Liver (tissue), 9 donors: Measurements from ENCODE around the gene TERT. TPM values are rescaled to one million over a fixed set of nuclear protein-coding genes. Genes with fewer than 3 reads are reported as not detected.

Source experiments
- DNase-seq: peaks from one replicate; pipeline ENCODE4 v3.0.0-alpha.2; 2017; ENCODE audit warnings: low spot score
- H3K27ac ChIP-seq, 2 donors: one replicate each; pipeline ENCODE4 v1.7.0; 2013; ENCODE audit warnings: inconsistent platforms in 2 of 2, low read length in 2 of 2, control low read depth in 1 of 2, low read depth in 1 of 2, mild to moderate bottlenecking in 1 of 2
- H3K27me3 ChIP-seq, 4 donors: one replicate each; pipeline versions ENCODE4 v1.6.1 to v1.7.0; 2013; ENCODE audit warnings: low read length in 3 of 4, inconsistent platforms in 1 of 4, mild to moderate bottlenecking in 1 of 4, moderate library complexity in 1 of 4; ENCODE audit not compliant: control insufficient read depth in 4 of 4, insufficient read depth in 4 of 4
- H3K36me3 ChIP-seq, 4 donors: one replicate each; pipeline versions ENCODE4 v1.6.1 to v1.7.0; 2013; ENCODE audit warnings: low read length in 3 of 4, mild to moderate bottlenecking in 3 of 4, low read depth in 1 of 4, moderate library complexity in 1 of 4; ENCODE audit not compliant: control insufficient read depth in 4 of 4, insufficient read depth in 3 of 4
- H3K4me1 ChIP-seq, 4 donors: one replicate each; pipeline versions ENCODE4 v1.6.1 to v1.7.0; 2013; ENCODE audit warnings: low read length in 3 of 4, mild to moderate bottlenecking in 3 of 4, moderate library complexity in 1 of 4; ENCODE audit not compliant: control insufficient read depth in 4 of 4, insufficient read depth in 4 of 4
- H3K4me3 ChIP-seq, 3 donors: one replicate each; pipeline versions ENCODE4 v1.6.1 to v1.7.0; 2013; ENCODE audit warnings: low read length in 3 of 3, control low read depth in 1 of 3, low read depth in 1 of 3, mild to moderate bottlenecking in 1 of 3
- H3K9ac ChIP-seq, 2 donors: one replicate each; pipeline ENCODE4 v1.7.0; 2013; ENCODE audit warnings: low read length in 2 of 2, mild to moderate bottlenecking in 2 of 2, moderate library complexity in 2 of 2, control low read depth in 1 of 2, low read depth in 1 of 2
- H3K9me3 ChIP-seq, 4 donors: one replicate each; pipeline versions ENCODE4 v1.6.1 to v1.7.0; 2013; ENCODE audit warnings: low read length in 3 of 4; ENCODE audit not compliant: control insufficient read depth in 4 of 4
- ATF3 ChIP-seq: IDR thresholded peaks from 2 replicates; pipeline ENCODE4 v1.6.1; 2016; ENCODE audit warnings: antibody characterized with exemption
- CTCF ChIP-seq: fragments of 150-350 bp; IDR thresholded peaks from 2 replicates; pipeline ENCODE4 v1.5.1; 2017; ENCODE audit warnings: improper control_type of control experiment, low read depth, low read length; ENCODE audit not compliant: missing input control
- EGR1 ChIP-seq, 2 donors: IDR thresholded peaks; 2 replicates each; pipeline ENCODE4 v1.6.1; 2016 to 2018; ENCODE audit warnings: antibody characterized with exemption in 2 of 2, low read depth in 2 of 2
- FOXA1 ChIP-seq: IDR thresholded peaks from 2 replicates; pipeline ENCODE4 v1.6.1; 2016; ENCODE audit warnings: antibody characterized with exemption
- FOXA2 ChIP-seq: IDR thresholded peaks from 2 replicates; pipeline ENCODE4 v1.6.1; 2016; ENCODE audit warnings: antibody characterized with exemption
- GABPA ChIP-seq, 2 donors: IDR thresholded peaks in 1 of 2; conservative IDR thresholded peaks in 1 of 2; 2 replicates each; pipeline ENCODE4 v1.6.1; 2016; ENCODE audit warnings: antibody characterized with exemption in 2 of 2, mild to moderate bottlenecking in 1 of 2, moderate library complexity in 1 of 2
- HNF4A ChIP-seq, 2 donors: conservative IDR thresholded peaks; 2 replicates each; pipeline ENCODE4 v1.6.1; 2016; ENCODE audit warnings: antibody characterized with exemption in 2 of 2, mild to moderate bottlenecking in 2 of 2
- HNF4G ChIP-seq: IDR thresholded peaks from 2 replicates; pipeline ENCODE4 v1.6.1; 2016; ENCODE audit warnings: antibody characterized with exemption
- JUND ChIP-seq, 2 donors: IDR thresholded peaks; 2 replicates each; pipeline ENCODE4 v1.6.1; 2016; ENCODE audit warnings: antibody characterized with exemption in 2 of 2
- MAX ChIP-seq: IDR thresholded peaks from 2 replicates; pipeline ENCODE4 v1.6.1; 2016; ENCODE audit warnings: antibody characterized with exemption
- NR2F2 ChIP-seq: IDR thresholded peaks from 2 replicates; pipeline ENCODE4 v1.6.1; 2016; ENCODE audit warnings: antibody characterized with exemption
- RAD21 ChIP-seq, 2 donors: IDR thresholded peaks; 2 replicates each; pipeline ENCODE4 v1.6.1; 2016; ENCODE audit warnings: antibody characterized with exemption in 2 of 2, mild to moderate bottlenecking in 2 of 2
- REST ChIP-seq: IDR thresholded peaks from 2 replicates; pipeline ENCODE4 v1.6.1; 2016; ENCODE audit warnings: antibody characterized with exemption, mild to moderate bottlenecking
- RXRA ChIP-seq, 2 donors: IDR thresholded peaks; 2 replicates each; pipeline ENCODE4 v1.6.1; 2017 to 2018; ENCODE audit warnings: antibody characterized with exemption in 2 of 2, mild to moderate bottlenecking in 1 of 2
- SP1 ChIP-seq: IDR thresholded peaks from 2 replicates; pipeline ENCODE4 v1.6.1; 2018; ENCODE audit warnings: antibody characterized with exemption, mild to moderate bottlenecking
- TAF1 ChIP-seq: conservative IDR thresholded peaks from 2 replicates; pipeline ENCODE4 v1.6.1; 2016; ENCODE audit warnings: antibody characterized with exemption, mild to moderate bottlenecking
- YY1 ChIP-seq: IDR thresholded peaks from 2 replicates; pipeline ENCODE4 v1.6.1; 2016; ENCODE audit warnings: antibody characterized with exemption, mild to moderate bottlenecking
- ZBTB33 ChIP-seq: IDR thresholded peaks from 2 replicates; pipeline ENCODE4 v1.6.1; 2016; ENCODE audit warnings: antibody characterized with exemption
- WGBS: extraction: QIAGEN DNeasy Blood & Tissue Kit; methylation state at CpG from one replicate; pipeline ENCODE4 v1.1.7; 2013; 5-methylcytosine and 5-hydroxymethylcytosine counted together
- polyA plus RNA-seq, 2 donors: library from polyadenylated mRNA; stranded (reverse) in 1 of 2; unstranded in 1 of 2; fragments of 200-250 nt in 1 of 2; fragments of >200 nt in 1 of 2; fragmentation: Nextera tagmentation in 1 of 2; extraction: Ambion mirVana in 1 of 2; gene quantifications; one replicate each; pipeline versions ENCODE4 v1.2.1 to v1.2.3, GENCODE V29; 2013 to 2015
- total RNA-seq, 2 donors: library from RNA; depleted of rRNA; stranded (reverse); fragments of >200 nt; gene quantifications; one replicate each; pipeline ENCODE4 v1.2.3, GENCODE V29; 2014
- donor health status: healthy.
- donor health status: healthy.
- donor health status: healthy.
- donor health status: healthy.
- donor health status: healthy.

Gene TERT
- total and polyA plus RNA-seq, 4 donors: 0.14 TPM; not detected in 3

- TF ChIP-seq YY1: no peak
- TF ChIP-seq GABPA (IDR thresholded peaks at IDR 0.05 in 1 of 2, conservative IDR thresholded peaks at IDR 0.05 in 1 of 2): no peak
- TF ChIP-seq SP1: no peak
- no peak for TF ChIP-seq MAX
- TF ChIP-seq RXRA (IDR thresholded peaks at IDR 0.05): no peak
- no peak for TF ChIP-seq ATF3
- no peak for TF ChIP-seq REST
- TF ChIP-seq TAF1: no peak
- no peak for TF ChIP-seq HNF4A (conservative IDR thresholded peaks at IDR 0.05)
- TF ChIP-seq RAD21 (IDR thresholded peaks at IDR 0.05): no peak
- TF ChIP-seq HNF4G: no peak
- TF ChIP-seq FOXA1: no peak
- TF ChIP-seq FOXA2: no peak
- Histone ChIP-seq H3K36me3 (no peaks in the 10 kb centered on the region), H3K27me3 (no peaks in the 10 kb centered on the region), H3K9ac (no peak overlapping the region), H3K4me3 (no peak overlapping the region), H3K4me1 (no peaks in the 10 kb centered on the region), H3K9me3 (peaks cover 0 to 2% (median 0%) of the 10 kb centered on the region in 4 donors), H3K27ac (no peak overlapping the region)
- 76% methylated on average over 2 of the region's 2 CpGs for WGBS
- no peak for DNase-seq
Observed at GRCh38 chr5:1304033-1304432, 9.2 kb upstream of the TERT start.

GRCh38 chr5:1302258-1302657 is 7.4 kb upstream of the TERT start:
- H3K9ac ChIP-seq: no peak overlapping the region
- H3K27ac ChIP-seq: no peak overlapping the region
- no peak overlapping the region for H3K4me3 ChIP-seq
- no peaks in the 10 kb centered on the region for H3K4me1 ChIP-seq
- no peaks in the 10 kb centered on the region for H3K27me3 ChIP-seq
- 84% methylated on average over 2 of the region's 2 CpGs for WGBS
- peaks cover 0 to 2% (median 0%) of the 10 kb centered on the region in 4 donors for H3K9me3 ChIP-seq
- TF ChIP-seq HNF4A (conservative IDR thresholded peaks at IDR 0.05) (no peak), ZBTB33 (no peak), FOXA1 (no peak), MAX (no peak), SP1 (no peak), GABPA (IDR thresholded peaks at IDR 0.05 in 1 of 2, conservative IDR thresholded peaks at IDR 0.05 in 1 of 2) (no peak), ATF3 (no peak), NR2F2 (no peak), JUND (IDR thresholded peaks at IDR 0.05) (no peak), TAF1 (no peak), HNF4G (no peak), RXRA (IDR thresholded peaks at IDR 0.05) (no peak), YY1 (no peak), EGR1 (IDR thresholded peaks at IDR 0.05; ENCODE audit: low read depth in 2 of 2) (no peak), CTCF (no peak), FOXA2 (no peak), REST (no peak)
- DNase-seq: no peak
- no peaks in the 10 kb centered on the region for H3K36me3 ChIP-seq
